Stomach (tissue), 4 donors: ENCODE measurements around the gene RFX2.
A peak's percentile ranks its signal among the peaks of the same experiment; 100 is the strongest.

ENCODE experiments used
- POLR2A ChIP-seq, 4 donors: fragments of 450-650 bp; IDR thresholded peaks; one replicate each; pipeline ENCODE4 v1.6.1; 2016; ENCODE audit warnings: antibody characterized with exemption in 4 of 4, control low read depth in 2 of 4, mild to moderate bottlenecking in 1 of 4, moderate library complexity in 1 of 4
- POLR2AphosphoS5 ChIP-seq, 3 donors: sonication (generic); formaldehyde crosslinking; IDR thresholded peaks; one replicate each; pipeline ENCODE4 v1.6.1; 2016; ENCODE audit warnings: antibody characterized with exemption in 3 of 3

GRCh38 chr19:5974721-5975387, 135.4 kb downstream of the RFX2 start:
- TF ChIP-seq POLR2A (IDR thresholded peaks at IDR 0.05), result no peak
- TF ChIP-seq POLR2AphosphoS5 (IDR thresholded peaks at IDR 0.05), result peak in 1 of 3 donors; percentile 64
